ENCODE measurements around the gene SLC23A2.

The SLC23A2 gene

DNA sequence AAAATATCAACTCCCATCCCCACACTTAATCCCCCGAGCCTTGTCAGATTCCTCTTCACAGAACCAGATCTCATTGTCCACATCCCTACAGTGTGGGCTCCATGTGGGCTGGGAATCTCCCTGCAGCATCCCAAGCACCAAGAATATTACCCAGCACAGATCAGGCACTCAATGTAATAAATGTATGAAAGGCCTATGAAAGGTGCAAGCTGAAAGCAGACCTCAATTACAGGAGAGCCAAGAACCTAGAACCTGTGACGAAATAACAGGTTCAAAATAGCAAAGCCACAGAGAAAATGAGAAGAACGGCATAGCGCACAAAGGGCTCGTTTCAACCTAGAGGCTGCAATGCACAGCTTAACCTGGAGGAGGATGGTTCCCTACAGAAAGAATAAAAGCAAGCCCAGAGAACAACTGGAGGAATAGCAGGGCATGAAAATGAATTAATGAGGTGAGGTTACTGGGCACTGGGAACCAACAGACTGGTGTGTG, 3.1 kb downstream of the SLC23A2 start:
- Histone ChIP-seq H4K20me1 (ENCODE audit: insufficient read depth, low read length) (peaks cover 44% of the 10 kb centered on the region), H3K27ac (ENCODE audit: low read length) (no peak overlapping the region), H3K4me3 (ENCODE audit: low read length) (no peak overlapping the region), H3K36me3 (replicated peaks; ENCODE audit: low read depth, low read length) (peaks cover 3% of the 10 kb centered on the region), H3K4me2 (ENCODE audit: low read length) (peak overlapping the region; percentile 5; the same call in 1 of the 2 replicates), H3K79me2 (ENCODE audit: low read length) (peaks cover 64% of the 10 kb centered on the region), H3K4me1 (ENCODE audit: low read length) (peaks cover 31% of the 10 kb centered on the region), H2AFZ (ENCODE audit: low read depth, low read length) (no peak overlapping the region), H3K27me3 (ENCODE audit: low read depth, low read length) (0 out of 2 replicates have a peak, but pooled peaks cover under 1% of the 10 kb centered on the region), H3K9me3 (ENCODE audit: insufficient read depth, low read length) (no peaks in the 10 kb centered on the region), H3K9ac (ENCODE audit: low read length) (no peak overlapping the region)
- TF ChIP-seq, protein P1, sequence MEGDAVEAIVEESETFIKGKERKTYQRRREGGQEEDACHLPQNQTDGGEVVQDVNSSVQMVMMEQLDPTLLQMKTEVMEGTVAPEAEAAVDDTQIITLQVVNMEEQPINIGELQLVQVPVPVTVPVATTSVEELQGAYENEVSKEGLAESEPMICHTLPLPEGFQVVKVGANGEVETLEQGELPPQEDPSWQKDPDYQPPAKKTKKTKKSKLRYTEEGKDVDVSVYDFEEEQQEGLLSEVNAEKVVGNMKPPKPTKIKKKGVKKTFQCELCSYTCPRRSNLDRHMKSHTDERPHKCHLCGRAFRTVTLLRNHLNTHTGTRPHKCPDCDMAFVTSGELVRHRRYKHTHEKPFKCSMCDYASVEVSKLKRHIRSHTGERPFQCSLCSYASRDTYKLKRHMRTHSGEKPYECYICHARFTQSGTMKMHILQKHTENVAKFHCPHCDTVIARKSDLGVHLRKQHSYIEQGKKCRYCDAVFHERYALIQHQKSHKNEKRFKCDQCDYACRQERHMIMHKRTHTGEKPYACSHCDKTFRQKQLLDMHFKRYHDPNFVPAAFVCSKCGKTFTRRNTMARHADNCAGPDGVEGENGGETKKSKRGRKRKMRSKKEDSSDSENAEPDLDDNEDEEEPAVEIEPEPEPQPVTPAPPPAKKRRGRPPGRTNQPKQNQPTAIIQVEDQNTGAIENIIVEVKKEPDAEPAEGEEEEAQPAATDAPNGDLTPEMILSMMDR (IDR thresholded peaks at IDR 0.05; ENCODE audit: low read depth, low read length): peak; percentile 19; the same call in 1 of the 2 replicates
- TF ChIP-seq EZH2phosphoT487 (IDR thresholded peaks at IDR 0.05; ENCODE audit: low read depth): no peak

DNA sequence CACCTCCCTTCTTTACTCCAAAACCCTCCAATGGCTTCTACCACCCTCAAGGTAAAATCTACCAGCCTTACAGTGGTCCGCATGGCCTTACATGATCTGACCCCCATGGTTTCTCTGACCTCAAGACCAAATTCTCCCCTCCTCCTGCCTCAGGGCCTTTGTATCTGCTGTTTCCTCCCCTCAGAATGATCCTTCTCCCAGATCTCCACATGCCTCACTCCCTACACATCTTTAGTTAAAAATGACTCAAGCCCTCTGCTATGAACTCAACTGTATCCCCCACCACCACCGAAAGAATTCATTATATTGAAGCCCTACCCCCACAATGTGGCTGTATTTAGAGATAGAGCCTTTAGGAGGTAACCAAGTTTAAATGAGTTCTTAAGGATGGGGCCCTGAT, 4.1 kb downstream of the SLC23A2 start:
- Histone ChIP-seq H3K4me3 (ENCODE audit: low read length) (no peak overlapping the region), H3K9ac (ENCODE audit: low read length) (no peak overlapping the region), H3K9me3 (ENCODE audit: insufficient read depth, low read length) (no peaks in the 10 kb centered on the region), H2AFZ (ENCODE audit: low read depth, low read length) (no peak overlapping the region), H3K36me3 (replicated peaks; ENCODE audit: low read depth, low read length) (peaks cover 3% of the 10 kb centered on the region), H3K27ac (ENCODE audit: low read length) (no peak overlapping the region), H3K4me1 (ENCODE audit: low read length) (peaks cover 29% of the 10 kb centered on the region), H3K4me2 (ENCODE audit: low read length) (no peak overlapping the region), H3K79me2 (ENCODE audit: low read length) (peaks cover 70% of the 10 kb centered on the region), H3K27me3 (ENCODE audit: low read depth, low read length) (no peaks in the 10 kb centered on the region), H4K20me1 (ENCODE audit: insufficient read depth, low read length) (peaks cover 44% of the 10 kb centered on the region)
- TF ChIP-seq, protein P1 (IDR thresholded peaks at IDR 0.05; ENCODE audit: low read depth, low read length): no peak
- TF ChIP-seq EZH2phosphoT487 (IDR thresholded peaks at IDR 0.05; ENCODE audit: low read depth): no peak

DNA sequence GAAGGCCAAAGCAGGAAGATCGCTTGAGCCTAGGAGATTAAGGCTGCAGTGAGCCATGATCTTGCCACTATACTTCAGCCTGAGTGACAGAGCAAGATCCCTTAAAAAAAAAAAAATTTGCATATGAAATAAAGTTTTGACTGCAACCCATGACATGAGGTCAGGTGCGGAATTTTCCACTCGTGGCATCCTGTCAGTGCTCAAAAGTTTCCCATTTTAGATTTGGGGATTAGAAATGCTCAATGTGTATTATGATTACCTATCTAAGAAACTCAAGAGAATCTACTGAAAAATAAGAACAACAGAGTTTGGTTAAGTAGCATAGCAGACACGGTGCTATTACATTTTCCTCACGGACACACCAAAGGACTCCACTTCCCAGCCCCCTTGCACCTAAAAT, 11.7 kb downstream of the SLC23A2 start:
- H3K27me3 ChIP-seq (ENCODE audit: low read depth, low read length): no peaks in the 10 kb centered on the region
- peak overlapping the region; percentile 31 for H3K27ac ChIP-seq (ENCODE audit: low read length)
- H3K9me3 ChIP-seq (ENCODE audit: insufficient read depth, low read length): no peaks in the 10 kb centered on the region
- peak overlapping the region; percentile 29 for H3K4me3 ChIP-seq (ENCODE audit: low read length)
- no peak overlapping the region for H2AFZ ChIP-seq (ENCODE audit: low read depth, low read length)
- H3K79me2 ChIP-seq (ENCODE audit: low read length): peaks cover 67% of the 10 kb centered on the region
- peaks cover 3% of the 10 kb centered on the region for H3K36me3 ChIP-seq (replicated peaks; ENCODE audit: low read depth, low read length)
- H3K9ac ChIP-seq (ENCODE audit: low read length): no peak overlapping the region
- TF ChIP-seq, protein P1 (IDR thresholded peaks at IDR 0.05; ENCODE audit: low read depth, low read length): no peak
- no peak for TF ChIP-seq EZH2phosphoT487 (IDR thresholded peaks at IDR 0.05; ENCODE audit: low read depth)
- H4K20me1 ChIP-seq (ENCODE audit: insufficient read depth, low read length): peaks cover 7% of the 10 kb centered on the region; the same call in 1 of the 2 replicates
- peaks cover 57% of the 10 kb centered on the region for H3K4me1 ChIP-seq (ENCODE audit: low read length)
- peak overlapping the region; percentile 59 for H3K4me2 ChIP-seq (ENCODE audit: low read length)

DNA sequence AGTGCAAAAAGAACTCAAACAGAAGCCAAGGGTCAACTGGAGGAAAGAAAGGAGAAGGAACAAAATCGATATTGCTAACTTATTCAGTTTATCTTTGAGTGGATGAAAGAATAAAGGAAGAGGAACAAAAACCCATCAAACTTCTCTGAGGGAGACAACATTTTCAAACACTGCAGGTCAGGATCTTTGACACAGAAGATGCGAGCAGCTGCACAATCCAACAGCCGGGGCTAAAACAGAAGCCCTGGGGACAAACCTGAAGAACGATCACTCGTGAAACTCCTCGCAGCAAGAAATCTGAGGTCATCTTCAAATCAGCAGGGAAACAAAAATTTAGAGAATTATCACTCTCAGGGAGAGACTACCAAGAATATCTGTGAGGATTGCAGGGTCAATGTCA, 14.2 kb downstream of the SLC23A2 start:
- H3K4me2 ChIP-seq (ENCODE audit: low read length): peak overlapping the region; percentile 95
- peak overlapping the region; percentile 67 for H3K9ac ChIP-seq (ENCODE audit: low read length)
- peaks cover 70% of the 10 kb centered on the region for H3K79me2 ChIP-seq (ENCODE audit: low read length)

More for the DNA sequence above, 14.2 kb downstream of the SLC23A2 start:
- peak overlapping the region; percentile 76 for H3K4me3 ChIP-seq (ENCODE audit: low read length)
- no peaks in the 10 kb centered on the region for H3K27me3 ChIP-seq (ENCODE audit: low read depth, low read length)
- no peaks in the 10 kb centered on the region for H3K9me3 ChIP-seq (ENCODE audit: insufficient read depth, low read length)
- H3K36me3 ChIP-seq (replicated peaks; ENCODE audit: low read depth, low read length): no peaks in the 10 kb centered on the region
- H2AFZ ChIP-seq (ENCODE audit: low read depth, low read length): 0 out of 2 replicates have a peak overlapping the region, but pooled peaks have one; percentile 10
- H4K20me1 ChIP-seq (ENCODE audit: insufficient read depth, low read length): peaks cover 5% of the 10 kb centered on the region; the same call in 1 of the 2 replicates
- peak overlapping the region; percentile 85 for H3K27ac ChIP-seq (ENCODE audit: low read length)
- TF ChIP-seq EZH2phosphoT487 (IDR thresholded peaks at IDR 0.05; ENCODE audit: low read depth): no peak
- TF ChIP-seq, protein P1 (IDR thresholded peaks at IDR 0.05; ENCODE audit: low read depth, low read length): no peak
- H3K4me1 ChIP-seq (ENCODE audit: low read length): peaks cover 50% of the 10 kb centered on the region
